ENCODE data around the gene MARCHF10. TPM values are rescaled to one million over a fixed set of nuclear protein-coding genes. Genes with fewer than 3 reads are reported as not detected.

Gene MARCHF10
- total RNA-seq, 3 donors from 2014 or later: 0.35 TPM; not detected in 2

GRCh38 chr17:62666061-62666800, 141.9 kb downstream of the MARCHF10 start:
- no peaks in the 10 kb centered on the region for H3K4me1 ChIP-seq (ENCODE audit: low read depth)
- intact Hi-C loops (cut with DNase I, micrococcal nuclease): no loop called here
- no peaks in the 10 kb centered on the region for H3K9me3 ChIP-seq
- no peaks in the 10 kb centered on the region for H3K36me3 ChIP-seq (ENCODE audit: low read depth)
- DNase-seq (no peak), ATAC-seq (no peak)
- TF ChIP-seq, protein P1, sequence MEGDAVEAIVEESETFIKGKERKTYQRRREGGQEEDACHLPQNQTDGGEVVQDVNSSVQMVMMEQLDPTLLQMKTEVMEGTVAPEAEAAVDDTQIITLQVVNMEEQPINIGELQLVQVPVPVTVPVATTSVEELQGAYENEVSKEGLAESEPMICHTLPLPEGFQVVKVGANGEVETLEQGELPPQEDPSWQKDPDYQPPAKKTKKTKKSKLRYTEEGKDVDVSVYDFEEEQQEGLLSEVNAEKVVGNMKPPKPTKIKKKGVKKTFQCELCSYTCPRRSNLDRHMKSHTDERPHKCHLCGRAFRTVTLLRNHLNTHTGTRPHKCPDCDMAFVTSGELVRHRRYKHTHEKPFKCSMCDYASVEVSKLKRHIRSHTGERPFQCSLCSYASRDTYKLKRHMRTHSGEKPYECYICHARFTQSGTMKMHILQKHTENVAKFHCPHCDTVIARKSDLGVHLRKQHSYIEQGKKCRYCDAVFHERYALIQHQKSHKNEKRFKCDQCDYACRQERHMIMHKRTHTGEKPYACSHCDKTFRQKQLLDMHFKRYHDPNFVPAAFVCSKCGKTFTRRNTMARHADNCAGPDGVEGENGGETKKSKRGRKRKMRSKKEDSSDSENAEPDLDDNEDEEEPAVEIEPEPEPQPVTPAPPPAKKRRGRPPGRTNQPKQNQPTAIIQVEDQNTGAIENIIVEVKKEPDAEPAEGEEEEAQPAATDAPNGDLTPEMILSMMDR (IDR thresholded peaks at IDR 0.05): no peak
- no peak overlapping the region for H3K4me3 ChIP-seq

DNA sequence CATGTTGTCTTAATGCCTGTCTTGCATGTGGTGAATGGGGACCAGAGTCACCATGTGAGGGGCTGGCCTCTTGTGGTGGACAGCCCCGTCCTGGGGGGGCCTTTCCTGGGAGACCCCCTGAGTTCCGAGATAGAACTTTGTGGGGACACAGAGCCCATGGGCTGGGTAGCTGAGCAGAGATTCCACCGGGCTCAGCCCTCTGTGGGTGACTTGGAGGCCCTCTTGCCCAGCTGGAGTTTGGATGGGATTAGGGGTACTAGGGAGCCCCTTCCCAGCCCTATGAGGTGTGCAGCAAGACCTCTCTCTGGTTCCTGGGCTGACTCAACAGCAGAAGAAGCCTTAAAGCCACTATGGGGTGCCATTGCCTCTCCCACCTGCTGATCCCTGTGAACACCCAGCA, 142.5 kb downstream of the MARCHF10 start:
- intact Hi-C loops (cut with DNase I, micrococcal nuclease): no loop called here
- Histone ChIP-seq H3K4me3 (no peak overlapping the region), H3K36me3 (ENCODE audit: low read depth) (no peaks in the 10 kb centered on the region), H3K4me1 (ENCODE audit: low read depth) (no peaks in the 10 kb centered on the region), H3K9me3 (no peaks in the 10 kb centered on the region)
- TF ChIP-seq, protein P1 (IDR thresholded peaks at IDR 0.05): no peak
- no peak for DNase-seq
- ATAC-seq: no peak

- H3K9me3 ChIP-seq: no peaks in the 10 kb centered on the region
- intact Hi-C loops (cut with DNase I, micrococcal nuclease): no loop called here
- DNase-seq (no peak), ATAC-seq (no peak)
- no peak overlapping the region for H3K4me3 ChIP-seq
- TF ChIP-seq, protein P1 (IDR thresholded peaks at IDR 0.05): no peak
- H3K36me3 ChIP-seq (ENCODE audit: low read depth): no peaks in the 10 kb centered on the region
- H3K4me1 ChIP-seq (ENCODE audit: low read depth): no peaks in the 10 kb centered on the region
Measured at GRCh38 chr17:62664336-62665120, 143.6 kb downstream of the MARCHF10 start.

DNA sequence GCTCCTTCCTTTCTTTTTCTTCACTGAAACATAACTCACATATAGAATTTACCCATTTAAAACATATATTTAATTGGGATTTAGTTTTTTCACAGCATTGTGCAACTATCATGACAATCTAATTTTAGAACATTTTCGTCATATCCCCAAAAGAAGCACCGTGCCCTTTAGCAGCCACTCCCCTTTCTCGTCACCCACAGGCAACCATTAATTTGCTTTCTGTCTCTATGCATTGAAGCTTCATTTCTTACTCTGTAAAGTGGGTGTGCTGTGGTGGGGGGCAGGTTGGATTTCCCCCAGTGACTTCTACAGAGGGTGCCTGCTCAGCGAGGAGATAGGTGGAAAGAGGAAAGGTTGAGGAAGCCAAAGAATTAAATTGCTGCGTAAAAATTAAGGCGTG, 144.8 kb downstream of the MARCHF10 start:
- DNase-seq (no peak), ATAC-seq (no peak)
- H3K36me3 ChIP-seq (ENCODE audit: low read depth): no peaks in the 10 kb centered on the region
- H3K9me3 ChIP-seq: no peaks in the 10 kb centered on the region
- TF ChIP-seq, protein P1 (IDR thresholded peaks at IDR 0.05): no peak
- no peak overlapping the region for H3K4me3 ChIP-seq
- no peaks in the 10 kb centered on the region for H3K4me1 ChIP-seq (ENCODE audit: low read depth)
- intact Hi-C loops (cut with DNase I, micrococcal nuclease): no loop called here

DNA sequence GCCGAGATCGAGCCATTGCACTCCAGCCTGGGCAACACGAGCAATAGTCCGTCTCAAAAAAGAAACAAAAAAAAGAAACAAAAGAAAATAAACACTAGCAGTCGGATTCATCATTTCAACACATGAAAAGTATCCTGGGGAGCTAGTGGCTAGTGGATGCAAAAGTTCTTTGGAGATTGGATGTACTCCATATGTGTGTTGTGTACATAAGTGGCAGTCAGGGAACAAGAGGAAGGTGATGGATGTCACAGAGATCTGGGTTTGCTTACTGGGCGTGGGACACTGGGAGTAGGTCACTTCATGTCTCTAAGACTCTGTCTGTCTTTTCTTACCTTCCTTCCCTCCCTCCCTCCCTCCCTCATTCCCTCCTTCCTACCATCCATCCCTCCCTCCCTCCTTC, 145.3 kb downstream of the MARCHF10 start:
- TF ChIP-seq, protein P1 (IDR thresholded peaks at IDR 0.05): no peak
- peak; percentile 45 for ATAC-seq

More for the DNA sequence above, 145.3 kb downstream of the MARCHF10 start:
- intact Hi-C loops (cut with DNase I, micrococcal nuclease): no loop called here
- no peak for DNase-seq
- Histone ChIP-seq H3K4me3 (no peak overlapping the region), H3K9me3 (no peaks in the 10 kb centered on the region), H3K36me3 (ENCODE audit: low read depth) (no peaks in the 10 kb centered on the region), H3K4me1 (ENCODE audit: low read depth) (no peaks in the 10 kb centered on the region)
